DND-41 (cell line): Measurements from ENCODE around the gene BAIAP2L2.

Experiments used
- CTCF ChIP-seq: IDR thresholded peaks from 2 replicates; pipeline ENCODE4 v1.5.1; 2012; ENCODE audit warnings: borderline replicate concordance, low read length, moderate library complexity, mild to moderate bottlenecking; ENCODE audit not compliant: poor library complexity, severe bottlenecking; ENCODE audit errors: extremely low read depth
- EZH2 ChIP-seq: IDR thresholded peaks from 3 replicates; pipeline ENCODE4 v1.6.1; 2012; ENCODE audit warnings: borderline replicate concordance, low read depth, mild to moderate bottlenecking, moderate library complexity, low read length, inconsistent platforms; ENCODE audit not compliant: severe bottlenecking

DNA sequence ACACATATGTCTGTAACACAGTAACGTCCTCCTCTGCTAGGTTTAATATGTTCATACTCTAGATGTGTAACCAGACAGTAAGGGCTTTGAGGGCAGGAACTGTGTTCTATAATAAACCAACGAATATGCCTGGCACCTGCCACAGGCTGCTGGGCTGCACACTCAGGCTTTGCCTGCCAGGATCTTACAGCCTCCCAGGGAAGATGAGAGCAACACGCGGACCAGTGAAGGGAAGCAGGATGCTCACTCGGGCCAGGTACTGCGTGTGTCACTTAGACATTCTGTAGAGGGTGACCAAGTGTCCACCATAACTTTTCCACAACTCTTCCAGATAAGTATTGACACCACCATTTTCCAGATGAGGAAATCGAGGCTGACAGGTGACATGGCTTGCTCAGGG, 21.7 kb upstream of the BAIAP2L2 start:
- TF ChIP-seq CTCF: no peak
- TF ChIP-seq EZH2: no peak
